Stimulated activated CD4-positive, alpha-beta T cell treated with anti-CD3 and anti-CD28 coated beads, TNF-alpha, amount 100 ng/mL, for 4 hours (primary cell): ENCODE data around the gene GATD1.

Experiments
- DNase-seq, 3 experiments: peaks; one replicate each; pipeline ENCODE4 v3.0.0-alpha.2; 2020; ENCODE audit warnings: low read depth in 3 of 3

The GATD1 gene

GRCh38 chr11:778976-779954, 2.0 kb upstream of the GATD1 start:
- no peak for DNase-seq

DNA sequence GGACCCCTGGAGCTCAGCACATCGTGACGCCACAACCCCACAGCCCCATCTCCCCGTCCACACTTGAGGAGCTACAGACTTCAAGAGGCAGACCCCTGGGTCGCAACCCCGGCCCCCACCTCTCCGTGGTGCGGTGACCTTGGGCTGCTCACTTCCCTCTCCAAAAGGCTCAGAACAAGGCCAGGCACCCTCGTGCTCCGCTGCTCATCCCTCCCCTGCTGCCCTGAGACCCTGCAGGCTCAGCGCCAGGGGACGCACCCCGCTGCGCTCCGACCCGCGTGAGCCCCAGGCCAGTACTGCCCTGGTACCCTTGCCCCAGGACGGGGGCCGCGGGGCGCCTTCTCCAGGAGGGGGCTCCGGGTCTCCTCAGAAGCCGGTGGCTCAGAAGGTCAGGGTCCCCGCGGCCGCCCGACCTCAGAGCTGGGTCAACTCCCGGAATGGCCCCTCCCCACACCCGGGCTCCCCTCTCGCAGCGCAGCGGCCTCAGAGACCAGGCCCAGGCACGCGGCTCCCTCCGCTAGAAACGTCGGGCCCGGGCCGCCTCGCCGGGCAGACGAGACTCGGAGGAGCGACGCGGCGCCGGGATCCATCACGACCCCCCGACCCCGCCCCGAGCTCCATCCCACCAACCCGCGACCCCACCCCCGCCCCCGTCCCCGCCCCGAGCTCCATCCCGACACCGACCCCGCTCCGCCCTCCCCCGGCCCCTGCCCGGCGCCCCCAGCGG, 563 bp downstream of the GATD1 start:
- no peak for DNase-seq

DNA sequence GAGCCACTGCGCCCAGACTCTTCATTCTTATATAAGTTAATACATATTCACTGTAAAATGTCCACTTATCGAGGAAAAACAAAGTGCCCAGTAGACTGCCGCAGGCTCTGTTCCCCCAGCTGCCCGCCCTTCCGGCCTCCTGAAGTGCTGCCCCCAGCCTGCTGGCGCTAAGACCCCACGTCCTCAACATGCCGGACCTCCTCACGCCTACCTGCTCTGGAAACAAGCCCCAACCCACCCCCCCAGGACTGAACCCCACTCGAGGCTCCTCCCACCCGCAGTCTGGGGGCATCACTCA, 1.1 kb downstream of the GATD1 start:
- no peak for DNase-seq

GRCh38 chr11:774873-775592, 2.3 kb downstream of the GATD1 start:
- DNase-seq = no peak

GRCh38 chr11:773830-774229, 3.5 kb downstream of the GATD1 start:
- no peak for DNase-seq

- no peak for DNase-seq
Measured at GRCh38 chr11:773425-773824, 3.9 kb downstream of the GATD1 start.

DNA sequence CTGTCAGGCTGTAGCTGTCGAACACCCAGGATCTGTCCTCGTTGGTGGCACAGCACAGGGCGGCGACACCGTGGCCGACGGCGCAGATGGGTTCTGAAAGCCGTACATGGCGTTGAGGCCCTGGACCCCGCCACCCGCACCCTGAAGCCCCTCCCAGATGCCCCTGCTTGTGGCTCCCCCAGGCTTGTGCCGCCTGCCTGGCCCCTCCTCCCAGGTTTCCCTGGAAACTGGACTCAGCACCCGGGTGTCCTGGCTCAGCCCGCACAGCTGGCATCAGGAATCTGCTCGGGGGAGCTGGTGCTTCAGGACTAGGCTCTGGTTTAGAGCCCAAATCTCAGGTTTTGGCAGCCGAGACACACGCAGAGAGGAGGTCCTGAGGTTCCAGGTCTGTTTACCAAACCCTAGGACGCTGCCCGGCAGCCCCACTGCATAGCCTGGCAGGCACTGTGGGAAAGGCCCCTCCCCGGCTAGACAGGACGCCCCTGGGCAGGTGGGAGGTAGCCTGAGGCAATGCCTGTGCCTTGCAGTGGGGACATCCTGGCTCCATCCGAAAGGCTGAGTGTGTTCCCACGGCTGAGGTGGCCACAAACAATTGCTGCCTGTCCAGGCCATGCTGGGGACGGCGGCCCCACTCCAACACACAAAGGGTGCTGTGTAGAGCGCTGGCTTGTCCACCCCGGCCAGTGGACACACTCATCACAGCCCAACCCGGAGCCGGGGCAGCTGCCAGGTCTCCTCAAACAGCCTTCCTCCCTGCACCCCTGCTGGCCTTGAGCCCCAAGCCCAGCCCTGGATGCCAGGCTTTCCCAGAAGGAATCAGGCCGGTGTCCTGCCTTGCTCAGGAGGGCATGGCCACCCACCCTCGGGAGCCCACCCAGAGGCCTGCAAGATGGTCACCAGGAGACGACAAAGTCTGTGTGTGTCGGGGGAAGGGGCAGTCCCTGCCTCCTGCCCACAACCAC, 4.6 kb downstream of the GATD1 start:
- DNase-seq = no peak

- DNase-seq = no peak
Measured at GRCh38 chr11:771617-772204, 5.6 kb downstream of the GATD1 start.

- no peak for DNase-seq
Measured at GRCh38 chr11:770642-771616, 6.4 kb downstream of the GATD1 start.

GRCh38 chr11:769887-770641, 7.2 kb downstream of the GATD1 start:
- no peak for DNase-seq

GRCh38 chr11:767238-767637, 10.0 kb downstream of the GATD1 start:
- no peak for DNase-seq

DNA sequence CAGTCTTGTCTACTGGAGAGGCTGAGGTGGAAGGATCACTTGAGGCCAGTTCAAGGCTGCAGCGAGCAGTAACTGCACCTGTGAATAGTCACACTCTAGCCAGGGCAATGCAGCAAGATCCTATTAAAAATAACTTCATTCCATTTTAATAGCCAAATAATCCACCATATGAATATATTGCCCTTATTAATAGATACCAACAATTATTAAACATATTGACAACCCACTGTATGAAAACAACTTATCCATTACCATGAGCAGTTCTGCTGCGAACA, 10.4 kb downstream of the GATD1 start:
- DNase-seq = no peak

DNA sequence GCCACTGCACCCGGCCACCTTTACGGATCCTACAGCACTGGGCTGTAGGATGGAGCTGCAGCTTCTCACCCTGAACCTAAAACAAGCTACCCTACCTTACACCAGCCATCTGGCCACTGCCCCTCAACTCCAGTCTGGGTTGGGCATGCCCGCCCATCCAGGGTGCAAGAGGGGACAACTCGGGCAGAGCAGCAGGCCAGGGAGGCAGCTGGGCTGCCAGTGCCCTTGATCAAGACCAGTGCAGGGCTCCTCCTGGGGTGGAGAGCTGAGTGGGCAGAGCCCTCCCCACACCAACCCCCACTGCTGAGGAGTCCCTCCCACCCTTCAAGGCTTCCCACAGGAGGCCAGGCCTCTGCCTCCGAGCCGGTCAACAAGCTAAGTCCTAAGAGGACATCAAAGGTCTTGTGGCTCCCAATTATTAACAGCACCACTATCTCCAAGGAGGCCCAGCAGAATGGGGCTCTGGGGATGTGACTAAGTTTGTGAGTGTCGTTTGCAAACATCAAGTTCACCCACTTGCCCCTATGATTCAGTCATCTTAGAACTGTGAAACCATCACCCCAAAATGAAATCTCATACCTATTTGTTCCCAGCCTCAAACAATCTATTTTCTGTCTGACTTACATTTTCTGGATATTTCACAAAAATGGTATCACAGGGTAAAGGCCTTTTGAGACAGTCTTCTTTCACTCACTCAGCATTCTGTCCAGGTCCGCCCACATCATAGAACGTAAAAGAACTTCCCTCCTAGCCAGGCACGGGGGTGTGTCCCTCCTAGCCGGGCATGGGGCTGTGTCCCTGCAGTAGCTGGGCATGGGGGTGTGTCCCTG, 11.0 kb downstream of the GATD1 start:
- DNase-seq = no peak

DNA sequence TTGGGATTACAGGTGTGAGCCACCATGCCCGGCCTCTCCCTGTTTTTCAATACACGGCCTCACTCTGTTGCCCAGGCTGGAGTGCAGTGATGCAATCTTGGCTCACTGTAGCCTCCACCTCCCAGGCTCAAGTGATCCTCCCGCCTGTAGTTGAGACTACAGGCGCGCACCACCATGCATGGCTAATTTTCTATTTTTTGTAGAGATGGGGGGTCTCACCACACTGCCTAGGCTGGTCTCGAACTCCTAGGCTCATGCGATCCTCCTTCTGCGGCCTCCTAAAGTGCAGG, 11.5 kb downstream of the GATD1 start:
- no peak for DNase-seq

GRCh38 chr11:765025-765801, 12.1 kb downstream of the GATD1 start:
- DNase-seq = peak in 2 of 3 experiments; percentile 29 to 39

GRCh38 chr11:764322-765024, 12.8 kb downstream of the GATD1 start:
- DNase-seq = no peak
